GM12864 (cell line): Measurements from ENCODE around the gene PRPS1.
"Not testable (repeated sequence)": the region's sequence is repeated elsewhere in the genome, so short reads cannot be mapped to it uniquely, and the experiment has no call there.

Source experiments
- DNase-seq: peaks from one replicate; pipeline ENCODE4 v3.0.0-alpha.2; 2011; ENCODE audit warnings: low read depth
- H3K4me3 ChIP-seq: 2 replicates; pipeline ENCODE4 v1.5.1; 2011; ENCODE audit warnings: mild to moderate bottlenecking, low read depth, low read length, control low read depth
- CTCF ChIP-seq: IDR thresholded peaks from 2 replicates; pipeline ENCODE4 v1.5.1; 2011; ENCODE audit warnings: low read depth, mild to moderate bottlenecking, moderate library complexity, low read length, control low read depth, inconsistent platforms; ENCODE audit errors: missing control alignments

Gene PRPS1

GRCh38 chrX:107666931-107667330 lies 38.6 kb downstream of the PRPS1 start:
- H3K4me3 ChIP-seq: no peak overlapping the region
- TF ChIP-seq CTCF: no peak
- no peak for DNase-seq

- H3K4me3 ChIP-seq: no peak overlapping the region
- DNase-seq: no peak
- TF ChIP-seq CTCF: no peak
These were observed 39.1 kb downstream of the PRPS1 start for GRCh38 chrX:107667426-107667825.

GRCh38 chrX:107668710-107669109 lies 40.4 kb downstream of the PRPS1 start:
- DNase-seq, H3K4me3 ChIP-seq: not testable (repeated sequence)

- TF ChIP-seq CTCF: no peak
- no peak for DNase-seq
- H3K4me3 ChIP-seq: no peak overlapping the region
These were observed 41.0 kb downstream of the PRPS1 start for GRCh38 chrX:107669261-107669660.

- TF ChIP-seq CTCF: no peak
- DNase-seq: no peak
These were observed 41.7 kb downstream of the PRPS1 start for GRCh38 chrX:107669885-107670628.

GRCh38 chrX:107671256-107671655 lies 42.9 kb downstream of the PRPS1 start:
- H3K4me3 ChIP-seq, DNase-seq: not testable (repeated sequence)

More at GRCh38 chrX:107669885-107670628, 41.7 kb downstream of the PRPS1 start:
- no peak overlapping the region for H3K4me3 ChIP-seq

GRCh38 chrX:107672955-107673378 lies 44.7 kb downstream of the PRPS1 start:
- peak; percentile 59 for DNase-seq
- H3K4me3 ChIP-seq: no peak overlapping the region
- TF ChIP-seq CTCF: peak; percentile 79

- DNase-seq: no peak
- no peak for TF ChIP-seq CTCF
- H3K4me3 ChIP-seq: no peak overlapping the region
These were observed 45.1 kb downstream of the PRPS1 start for GRCh38 chrX:107673431-107673830.
